K562 (cell line): ENCODE data around the gene DEFB114.

Source experiments
- CBX5 ChIP-seq: IDR thresholded peaks from 2 replicates; pipeline ENCODE4 v1.6.1; 2014; ENCODE audit warnings: low read depth, borderline replicate concordance
- TF ChIP-seq, protein P1 (sequence below): sonication (generic); formaldehyde crosslinking; IDR thresholded peaks from 2 replicates; pipeline ENCODE4 v1.8.0; 2022; ENCODE audit warnings: mild to moderate bottlenecking, low read depth, missing genetic modification reagents
- TF ChIP-seq, protein P2 (sequence below), 3 experiments: IDR thresholded peaks in 2 of 3; conservative IDR thresholded peaks in 1 of 3; 2 replicates each; pipeline ENCODE4 v1.5.1; 2011 to 2012; ENCODE audit warnings: low read length in 3 of 3, mild to moderate bottlenecking in 3 of 3, control low read depth in 2 of 3, improper control_type of control experiment in 1 of 3, inconsistent platforms in 1 of 3, low read depth in 1 of 3, mixed read lengths in 1 of 3, moderate library complexity in 1 of 3; ENCODE audit not compliant: insufficient read depth in 2 of 3

DNA sequence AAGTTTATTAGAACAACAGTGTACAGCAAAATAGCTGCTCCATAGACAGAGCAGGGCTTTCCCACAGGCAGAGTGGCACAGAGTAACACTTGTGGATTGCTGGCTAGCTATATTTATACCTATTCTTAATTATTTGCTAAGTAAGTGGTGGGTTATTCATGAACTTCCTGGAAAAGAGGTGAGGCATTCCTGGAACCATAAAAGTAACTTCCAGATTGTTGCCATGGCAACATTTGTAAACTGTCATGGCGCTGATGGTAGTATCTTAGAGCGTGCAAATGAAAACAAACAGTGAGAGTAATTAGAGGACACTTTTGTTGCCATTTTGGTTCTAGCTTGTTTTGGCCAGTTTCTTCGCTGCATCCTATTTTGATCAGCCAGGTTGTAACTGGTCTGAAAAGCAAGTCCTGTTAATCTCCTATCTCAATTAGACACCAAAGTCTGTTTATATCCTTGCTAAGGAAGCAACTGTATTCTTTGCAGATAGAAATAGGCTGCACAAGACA is 23.9 kb downstream of the DEFB114 start:
- TF ChIP-seq, protein P1, sequence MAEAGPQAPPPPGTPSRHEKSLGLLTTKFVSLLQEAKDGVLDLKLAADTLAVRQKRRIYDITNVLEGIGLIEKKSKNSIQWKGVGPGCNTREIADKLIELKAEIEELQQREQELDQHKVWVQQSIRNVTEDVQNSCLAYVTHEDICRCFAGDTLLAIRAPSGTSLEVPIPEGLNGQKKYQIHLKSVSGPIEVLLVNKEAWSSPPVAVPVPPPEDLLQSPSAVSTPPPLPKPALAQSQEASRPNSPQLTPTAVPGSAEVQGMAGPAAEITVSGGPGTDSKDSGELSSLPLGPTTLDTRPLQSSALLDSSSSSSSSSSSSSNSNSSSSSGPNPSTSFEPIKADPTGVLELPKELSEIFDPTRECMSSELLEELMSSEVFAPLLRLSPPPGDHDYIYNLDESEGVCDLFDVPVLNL (CRISPR knock-in tag), result no peak
- TF ChIP-seq CBX5, result no peak
- TF ChIP-seq, protein P2, sequence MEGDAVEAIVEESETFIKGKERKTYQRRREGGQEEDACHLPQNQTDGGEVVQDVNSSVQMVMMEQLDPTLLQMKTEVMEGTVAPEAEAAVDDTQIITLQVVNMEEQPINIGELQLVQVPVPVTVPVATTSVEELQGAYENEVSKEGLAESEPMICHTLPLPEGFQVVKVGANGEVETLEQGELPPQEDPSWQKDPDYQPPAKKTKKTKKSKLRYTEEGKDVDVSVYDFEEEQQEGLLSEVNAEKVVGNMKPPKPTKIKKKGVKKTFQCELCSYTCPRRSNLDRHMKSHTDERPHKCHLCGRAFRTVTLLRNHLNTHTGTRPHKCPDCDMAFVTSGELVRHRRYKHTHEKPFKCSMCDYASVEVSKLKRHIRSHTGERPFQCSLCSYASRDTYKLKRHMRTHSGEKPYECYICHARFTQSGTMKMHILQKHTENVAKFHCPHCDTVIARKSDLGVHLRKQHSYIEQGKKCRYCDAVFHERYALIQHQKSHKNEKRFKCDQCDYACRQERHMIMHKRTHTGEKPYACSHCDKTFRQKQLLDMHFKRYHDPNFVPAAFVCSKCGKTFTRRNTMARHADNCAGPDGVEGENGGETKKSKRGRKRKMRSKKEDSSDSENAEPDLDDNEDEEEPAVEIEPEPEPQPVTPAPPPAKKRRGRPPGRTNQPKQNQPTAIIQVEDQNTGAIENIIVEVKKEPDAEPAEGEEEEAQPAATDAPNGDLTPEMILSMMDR (IDR thresholded peaks at IDR 0.05 in 2 of 3, conservative IDR thresholded peaks at IDR 0.05 in 1 of 3; ENCODE audit: insufficient read depth in 2 of 3, low read depth in 1 of 3, low read length in 3 of 3), result no peak
